WTC11 (cell line): ENCODE measurements around the gene NQO1. TPM values are rescaled to one million over a fixed set of nuclear protein-coding genes. Genes with fewer than 3 reads are reported as not detected.

Source experiments
- ATAC-seq: fragments of 200-7000 bp; cut with Tn5 transposase; 2 replicates; pipeline ENCODE4 v1.10.0; 2021; ENCODE audit warnings: mild to moderate bottlenecking, moderate library complexity
- CTCF ChIA-PET: fragments of 300-600 bp; sonication (Branson Sonifier 250); formaldehyde crosslinking; loops from one replicate; lab custom pipeline; 2021; ENCODE audit warnings: antibody characterized with exemption; lab: Charles Lee
- POLR2A ChIA-PET: fragments of 350-600 bp; sonication (Branson Sonifier 250); formaldehyde crosslinking; loops from one replicate; lab custom pipeline; 2021; ENCODE audit warnings: antibody characterized with exemption; lab: Charles Lee
- DNase-seq: peaks from one replicate; pipeline ENCODE4 v3.0.0; 2021; ENCODE audit warnings: low spot score
- H3K27ac Mint-ChIP-seq: 2 replicates; pipeline ENCODE4 v1.8.0; 2021; ENCODE audit warnings: mixed read lengths
- H3K27me3 Mint-ChIP-seq: 2 replicates; pipeline ENCODE4 v1.8.0; 2021; ENCODE audit warnings: low read depth, mild to moderate bottlenecking, moderate library complexity, mixed read lengths
- H3K36me3 Mint-ChIP-seq: 2 replicates; pipeline ENCODE4 v1.8.0; 2021; ENCODE audit warnings: mixed read lengths
- H3K4me1 Mint-ChIP-seq: 2 replicates; pipeline ENCODE4 v1.8.0; 2022; ENCODE audit warnings: mixed read lengths
- H3K4me3 Mint-ChIP-seq: 2 replicates; pipeline ENCODE4 v1.8.0; 2021; ENCODE audit warnings: mild to moderate bottlenecking, moderate library complexity, mixed read lengths
- H3K9me3 Mint-ChIP-seq: 2 replicates; pipeline ENCODE4 v1.8.0; 2021; ENCODE audit warnings: mixed read lengths
- ATF6 ChIP-seq: sonication (generic); formaldehyde crosslinking; IDR thresholded peaks from 2 replicates; pipeline ENCODE4 v1.8.1; 2023; ENCODE audit warnings: mild to moderate bottlenecking, missing genetic modification reagents
- EMX1 ChIP-seq: fragments of 250-450 bp; sonication (Bioruptor Pico); IDR thresholded peaks from 2 replicates; pipeline ENCODE4 v1.8.0; 2021; ENCODE audit warnings: mild to moderate bottlenecking
- NR3C1 ChIP-seq: sonication (generic); formaldehyde crosslinking; conservative IDR thresholded peaks from 2 replicates; pipeline ENCODE4 v1.8.1; 2023; ENCODE audit warnings: low read depth, mild to moderate bottlenecking, missing genetic modification reagents
- SMAD4 ChIP-seq: sonication (generic); formaldehyde crosslinking; IDR thresholded peaks from 2 replicates; pipeline ENCODE4 v1.8.0; 2022; ENCODE audit warnings: mild to moderate bottlenecking, missing genetic modification reagents
- SP1 ChIP-seq: sonication (generic); formaldehyde crosslinking; conservative IDR thresholded peaks from 2 replicates; pipeline ENCODE4 v1.8.1; 2022; ENCODE audit warnings: missing genetic modification reagents
- TP53 ChIP-seq: sonication (generic); formaldehyde crosslinking; IDR thresholded peaks from 2 replicates; pipeline ENCODE4 v1.8.1; 2023; ENCODE audit warnings: mild to moderate bottlenecking, missing genetic modification reagents
- ZMAT4 ChIP-seq: fragments of 250-450 bp; sonication (Bioruptor Pico); IDR thresholded peaks from 2 replicates; pipeline ENCODE4 v1.9.0; 2021; ENCODE audit warnings: mild to moderate bottlenecking
- ZNF219 ChIP-seq: sonication (generic); formaldehyde crosslinking; IDR thresholded peaks from 2 replicates; pipeline ENCODE4 v1.8.0; 2023; ENCODE audit warnings: missing genetic modification reagents, mild to moderate bottlenecking, borderline replicate concordance
- ZNF263 ChIP-seq: sonication (generic); formaldehyde crosslinking; IDR thresholded peaks from 2 replicates; pipeline ENCODE4 v1.8.1; 2022; ENCODE audit warnings: low read depth, mild to moderate bottlenecking, moderate library complexity, missing genetic modification reagents
- total RNA-seq: library from RNA; stranded (reverse); gene quantifications from 3 replicates; pipeline ENCODE4 v1.2.3, GENCODE V29; 2021
- TF ChIP-seq, protein P1 (sequence below): sonication (generic); formaldehyde crosslinking; IDR thresholded peaks from 2 replicates; pipeline ENCODE4 v1.8.1; 2022; ENCODE audit warnings: mild to moderate bottlenecking, missing genetic modification reagents, moderate library complexity, borderline replicate concordance
- TF ChIP-seq, protein P2 (sequence below): sonication (generic); formaldehyde crosslinking; IDR thresholded peaks from 2 replicates; pipeline ENCODE4 v1.8.1; 2022; ENCODE audit warnings: missing genetic modification reagents, borderline replicate concordance
- TF ChIP-seq, protein P3 (sequence below): sonication (generic); formaldehyde crosslinking; IDR thresholded peaks from 2 replicates; pipeline ENCODE4 v1.8.0; 2023; ENCODE audit warnings: missing genetic modification reagents, mild to moderate bottlenecking, borderline replicate concordance
- TF ChIP-seq, protein P4 (sequence below): sonication (generic); formaldehyde crosslinking; IDR thresholded peaks from 2 replicates; pipeline ENCODE4 v1.8.1; 2023; ENCODE audit warnings: mild to moderate bottlenecking, moderate library complexity, missing genetic modification reagents
- TF ChIP-seq, protein P5 (sequence below): sonication (generic); formaldehyde crosslinking; IDR thresholded peaks from 2 replicates; pipeline ENCODE4 v1.8.1; 2023; ENCODE audit warnings: mild to moderate bottlenecking, missing genetic modification reagents, moderate library complexity
- TF ChIP-seq, protein P6 (sequence below): fragments of 250-450 bp; sonication (Bioruptor Pico); conservative IDR thresholded peaks from 2 replicates; pipeline ENCODE4 v1.9.0; 2021; ENCODE audit warnings: mild to moderate bottlenecking

The NQO1 gene
- total RNA-seq, 1 experiment from 2014 or later = 38.9 TPM

DNA sequence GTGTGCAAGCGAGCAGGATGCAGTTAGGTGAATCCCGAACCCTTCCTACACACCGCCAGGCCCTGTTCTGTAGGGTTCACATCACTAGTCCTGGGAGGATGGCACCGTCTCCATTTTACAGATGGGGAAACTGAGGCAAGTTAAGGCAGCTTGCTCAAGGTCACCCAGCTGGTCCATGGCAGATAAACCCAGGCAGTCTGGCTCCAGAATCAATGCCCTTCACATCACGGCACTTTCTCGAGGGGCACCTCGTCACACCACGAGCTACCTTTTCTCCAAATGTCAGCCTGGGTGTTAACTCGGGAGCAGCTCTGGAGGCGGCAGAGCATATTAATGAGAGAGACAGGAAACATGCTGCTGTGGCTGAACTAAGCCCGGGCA lies 18.9 kb upstream of the NQO1 start (continued):
- TF ChIP-seq NR3C1 (CRISPR knock-in tag) (no peak), EMX1 (CRISPR knock-in tag) (no peak), ZMAT4 (CRISPR knock-in tag) (no peak)

GRCh38 chr16:69744363-69745231 lies 18.2 kb upstream of the NQO1 start:
- no peak for DNase-seq
- no peak overlapping the region for H3K27ac Mint-ChIP-seq

More at GRCh38 chr16:69744363-69745231, 18.2 kb upstream of the NQO1 start:
- Mint-ChIP-seq H3K4me1 (no peaks in the 10 kb centered on the region), H3K4me3 (no peak overlapping the region)
- no peak for TF ChIP-seq ZNF219 (CRISPR knock-in tag)
- no peak for TF ChIP-seq SMAD4 (CRISPR knock-in tag)
- no peak for TF ChIP-seq ATF6 (CRISPR knock-in tag)
- TF ChIP-seq, protein P1, sequence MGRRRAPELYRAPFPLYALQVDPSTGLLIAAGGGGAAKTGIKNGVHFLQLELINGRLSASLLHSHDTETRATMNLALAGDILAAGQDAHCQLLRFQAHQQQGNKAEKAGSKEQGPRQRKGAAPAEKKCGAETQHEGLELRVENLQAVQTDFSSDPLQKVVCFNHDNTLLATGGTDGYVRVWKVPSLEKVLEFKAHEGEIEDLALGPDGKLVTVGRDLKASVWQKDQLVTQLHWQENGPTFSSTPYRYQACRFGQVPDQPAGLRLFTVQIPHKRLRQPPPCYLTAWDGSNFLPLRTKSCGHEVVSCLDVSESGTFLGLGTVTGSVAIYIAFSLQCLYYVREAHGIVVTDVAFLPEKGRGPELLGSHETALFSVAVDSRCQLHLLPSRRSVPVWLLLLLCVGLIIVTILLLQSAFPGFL (CRISPR knock-in tag) = no peak
- TF ChIP-seq ZNF263 = no peak
- TF ChIP-seq TP53 (CRISPR knock-in tag) = no peak
- TF ChIP-seq SP1 (CRISPR knock-in tag) = no peak
- TF ChIP-seq, protein P2, sequence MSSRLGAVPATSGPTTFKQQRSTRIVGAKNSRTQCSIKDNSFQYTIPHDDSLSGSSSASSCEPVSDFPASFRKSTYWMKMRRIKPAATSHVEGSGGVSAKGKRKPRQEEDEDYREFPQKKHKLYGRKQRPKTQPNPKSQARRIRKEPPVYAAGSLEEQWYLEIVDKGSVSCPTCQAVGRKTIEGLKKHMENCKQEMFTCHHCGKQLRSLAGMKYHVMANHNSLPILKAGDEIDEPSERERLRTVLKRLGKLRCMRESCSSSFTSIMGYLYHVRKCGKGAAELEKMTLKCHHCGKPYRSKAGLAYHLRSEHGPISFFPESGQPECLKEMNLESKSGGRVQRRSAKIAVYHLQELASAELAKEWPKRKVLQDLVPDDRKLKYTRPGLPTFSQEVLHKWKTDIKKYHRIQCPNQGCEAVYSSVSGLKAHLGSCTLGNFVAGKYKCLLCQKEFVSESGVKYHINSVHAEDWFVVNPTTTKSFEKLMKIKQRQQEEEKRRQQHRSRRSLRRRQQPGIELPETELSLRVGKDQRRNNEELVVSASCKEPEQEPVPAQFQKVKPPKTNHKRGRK = no peak
- TF ChIP-seq, protein P3, sequence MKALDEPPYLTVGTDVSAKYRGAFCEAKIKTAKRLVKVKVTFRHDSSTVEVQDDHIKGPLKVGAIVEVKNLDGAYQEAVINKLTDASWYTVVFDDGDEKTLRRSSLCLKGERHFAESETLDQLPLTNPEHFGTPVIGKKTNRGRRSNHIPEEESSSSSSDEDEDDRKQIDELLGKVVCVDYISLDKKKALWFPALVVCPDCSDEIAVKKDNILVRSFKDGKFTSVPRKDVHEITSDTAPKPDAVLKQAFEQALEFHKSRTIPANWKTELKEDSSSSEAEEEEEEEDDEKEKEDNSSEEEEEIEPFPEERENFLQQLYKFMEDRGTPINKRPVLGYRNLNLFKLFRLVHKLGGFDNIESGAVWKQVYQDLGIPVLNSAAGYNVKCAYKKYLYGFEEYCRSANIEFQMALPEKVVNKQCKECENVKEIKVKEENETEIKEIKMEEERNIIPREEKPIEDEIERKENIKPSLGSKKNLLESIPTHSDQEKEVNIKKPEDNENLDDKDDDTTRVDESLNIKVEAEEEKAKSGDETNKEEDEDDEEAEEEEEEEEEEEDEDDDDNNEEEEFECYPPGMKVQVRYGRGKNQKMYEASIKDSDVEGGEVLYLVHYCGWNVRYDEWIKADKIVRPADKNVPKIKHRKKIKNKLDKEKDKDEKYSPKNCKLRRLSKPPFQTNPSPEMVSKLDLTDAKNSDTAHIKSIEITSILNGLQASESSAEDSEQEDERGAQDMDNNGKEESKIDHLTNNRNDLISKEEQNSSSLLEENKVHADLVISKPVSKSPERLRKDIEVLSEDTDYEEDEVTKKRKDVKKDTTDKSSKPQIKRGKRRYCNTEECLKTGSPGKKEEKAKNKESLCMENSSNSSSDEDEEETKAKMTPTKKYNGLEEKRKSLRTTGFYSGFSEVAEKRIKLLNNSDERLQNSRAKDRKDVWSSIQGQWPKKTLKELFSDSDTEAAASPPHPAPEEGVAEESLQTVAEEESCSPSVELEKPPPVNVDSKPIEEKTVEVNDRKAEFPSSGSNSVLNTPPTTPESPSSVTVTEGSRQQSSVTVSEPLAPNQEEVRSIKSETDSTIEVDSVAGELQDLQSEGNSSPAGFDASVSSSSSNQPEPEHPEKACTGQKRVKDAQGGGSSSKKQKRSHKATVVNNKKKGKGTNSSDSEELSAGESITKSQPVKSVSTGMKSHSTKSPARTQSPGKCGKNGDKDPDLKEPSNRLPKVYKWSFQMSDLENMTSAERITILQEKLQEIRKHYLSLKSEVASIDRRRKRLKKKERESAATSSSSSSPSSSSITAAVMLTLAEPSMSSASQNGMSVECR (CRISPR knock-in tag) = no peak
- TF ChIP-seq, protein P4, sequence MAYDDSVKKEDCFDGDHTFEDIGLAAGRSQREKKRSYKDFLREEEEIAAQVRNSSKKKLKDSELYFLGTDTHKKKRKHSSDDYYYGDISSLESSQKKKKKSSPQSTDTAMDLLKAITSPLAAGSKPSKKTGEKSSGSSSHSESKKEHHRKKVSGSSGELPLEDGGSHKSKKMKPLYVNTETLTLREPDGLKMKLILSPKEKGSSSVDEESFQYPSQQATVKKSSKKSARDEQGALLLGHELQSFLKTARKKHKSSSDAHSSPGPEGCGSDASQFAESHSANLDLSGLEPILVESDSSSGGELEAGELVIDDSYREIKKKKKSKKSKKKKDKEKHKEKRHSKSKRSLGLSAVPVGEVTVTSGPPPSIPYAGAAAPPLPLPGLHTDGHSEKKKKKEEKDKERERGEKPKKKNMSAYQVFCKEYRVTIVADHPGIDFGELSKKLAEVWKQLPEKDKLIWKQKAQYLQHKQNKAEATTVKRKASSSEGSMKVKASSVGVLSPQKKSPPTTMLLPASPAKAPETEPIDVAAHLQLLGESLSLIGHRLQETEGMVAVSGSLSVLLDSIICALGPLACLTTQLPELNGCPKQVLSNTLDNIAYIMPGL = no peak
- TF ChIP-seq, protein P5, sequence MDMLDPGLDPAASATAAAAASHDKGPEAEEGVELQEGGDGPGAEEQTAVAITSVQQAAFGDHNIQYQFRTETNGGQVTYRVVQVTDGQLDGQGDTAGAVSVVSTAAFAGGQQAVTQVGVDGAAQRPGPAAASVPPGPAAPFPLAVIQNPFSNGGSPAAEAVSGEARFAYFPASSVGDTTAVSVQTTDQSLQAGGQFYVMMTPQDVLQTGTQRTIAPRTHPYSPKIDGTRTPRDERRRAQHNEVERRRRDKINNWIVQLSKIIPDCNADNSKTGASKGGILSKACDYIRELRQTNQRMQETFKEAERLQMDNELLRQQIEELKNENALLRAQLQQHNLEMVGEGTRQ (CRISPR knock-in tag) = no peak
- TF ChIP-seq, protein P6, sequence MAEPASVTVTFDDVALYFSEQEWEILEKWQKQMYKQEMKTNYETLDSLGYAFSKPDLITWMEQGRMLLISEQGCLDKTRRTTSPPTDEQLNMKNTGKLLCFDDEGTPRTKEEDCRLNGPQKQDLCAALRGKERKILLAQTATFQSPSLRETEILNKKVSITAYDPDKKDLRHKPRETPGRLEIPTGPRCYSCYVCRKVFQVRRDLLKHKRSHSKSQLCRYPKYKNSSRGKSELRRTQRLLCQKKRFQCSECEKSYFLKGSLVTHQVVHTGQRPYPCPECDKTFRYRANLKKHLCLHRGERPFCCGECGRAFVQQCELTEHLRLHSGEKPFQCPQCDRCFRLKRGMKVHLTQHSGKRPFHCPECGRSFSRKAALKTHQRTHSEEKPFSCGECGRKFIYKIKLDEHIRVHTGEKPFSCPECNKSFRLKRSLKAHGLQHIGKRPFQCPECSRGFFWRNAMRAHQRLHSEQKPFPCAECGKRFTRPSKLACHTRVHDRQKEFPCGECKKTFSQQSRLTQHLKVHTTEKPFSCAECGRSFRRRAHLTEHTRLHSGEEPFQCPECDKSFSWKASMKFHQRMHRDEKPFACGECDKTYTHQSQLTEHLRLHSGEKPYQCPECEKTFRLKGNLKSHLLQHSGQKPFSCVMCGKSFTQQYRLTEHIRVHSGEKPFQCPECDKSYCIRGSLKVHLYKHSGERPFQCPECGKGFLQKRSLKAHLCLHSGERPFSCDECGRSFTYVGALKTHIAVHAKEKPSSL (CRISPR knock-in tag) = no peak
- TF ChIP-seq, all 79 proteins: peak for 0
- POLR2A ChIA-PET = no interaction called here
- ATAC-seq = no peak
- peaks cover 83% of the 10 kb centered on the region for H3K36me3 Mint-ChIP-seq
- CTCF ChIA-PET = no interaction called here
- no peaks in the 10 kb centered on the region for H3K27me3 Mint-ChIP-seq
- H3K9me3 Mint-ChIP-seq = no peaks in the 10 kb centered on the region
